GM12864 (cell line): ENCODE results near the gene ODAD2.

Experiments used
- DNase-seq: peaks from one replicate; pipeline ENCODE4 v3.0.0-alpha.2; 2011; ENCODE audit warnings: low read depth
- H3K4me3 ChIP-seq: 2 replicates; pipeline ENCODE4 v1.5.1; 2011; ENCODE audit warnings: mild to moderate bottlenecking, low read depth, low read length, control low read depth
- CTCF ChIP-seq: IDR thresholded peaks from 2 replicates; pipeline ENCODE4 v1.5.1; 2011; ENCODE audit warnings: low read depth, mild to moderate bottlenecking, moderate library complexity, low read length, control low read depth, inconsistent platforms; ENCODE audit errors: missing control alignments

The ODAD2 gene

DNA sequence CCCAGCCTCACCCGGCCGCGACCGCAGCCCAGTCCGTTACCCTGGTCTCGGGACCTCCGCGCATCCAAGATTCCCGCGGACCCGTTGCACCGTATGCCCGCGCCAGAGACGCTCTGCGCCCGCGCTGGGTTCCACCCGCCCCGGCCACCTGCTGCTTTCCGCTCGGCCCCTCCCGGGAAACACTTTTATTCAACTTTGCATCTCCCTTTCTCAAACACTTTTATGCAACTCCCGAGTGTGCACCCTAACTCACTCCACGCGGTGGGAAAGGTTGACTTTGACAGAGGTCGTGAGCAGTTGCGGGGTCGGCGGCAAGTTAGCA, at the start of gene ODAD2:
Gene ODAD2 (minus strand): TSS at position 126 of the 322 bp plus-strand sequence. CDS start 3,937 bp downstream, outside the sequence.
- TF ChIP-seq CTCF, result no peak
- no peak for DNase-seq
- H3K4me3 ChIP-seq, result no peak within 1 kb of the TSS

DNA sequence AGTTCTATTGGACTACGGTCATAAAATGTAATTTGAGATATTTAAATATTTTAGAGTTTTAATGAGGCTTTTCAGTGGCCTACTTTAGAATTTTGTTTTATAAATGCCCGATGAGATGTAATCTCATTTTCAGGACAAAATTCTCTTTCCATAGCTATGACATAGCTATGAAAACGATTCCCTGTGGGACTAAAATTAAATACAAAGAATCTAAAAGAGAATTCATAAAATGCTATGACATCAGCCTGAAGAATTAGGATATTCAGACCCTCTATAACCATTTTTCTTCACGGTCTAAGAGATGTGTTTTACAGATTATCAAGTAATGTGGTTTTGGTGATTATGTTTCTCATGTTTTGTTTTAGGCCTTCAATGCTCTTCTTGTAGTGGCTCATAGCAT, 48.2 kb upstream of the ODAD2 start:
- H3K4me3 ChIP-seq, result no peak overlapping the region
- no peak for TF ChIP-seq CTCF
- no peak for DNase-seq

DNA sequence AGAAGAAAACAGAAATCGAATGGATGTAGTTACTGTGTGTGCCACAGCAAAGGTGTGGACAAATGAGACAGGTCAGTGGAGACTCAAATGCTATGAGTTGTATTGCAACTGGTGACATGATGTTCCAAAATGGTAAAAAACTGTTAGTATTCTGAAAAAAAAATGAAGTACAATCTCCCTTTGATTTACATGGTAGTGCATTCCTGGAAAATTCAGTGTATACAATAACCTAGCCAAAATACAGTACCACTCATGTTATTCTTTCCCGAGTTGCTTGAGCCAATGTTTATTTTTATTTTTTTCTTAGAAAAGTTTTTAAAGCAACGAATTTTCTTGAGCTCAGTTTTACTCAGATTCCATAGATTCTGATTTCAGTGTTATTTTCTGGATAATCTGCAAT, 47.7 kb upstream of the ODAD2 start:
- DNase-seq, result no peak
- no peak for TF ChIP-seq CTCF
- no peak overlapping the region for H3K4me3 ChIP-seq

GRCh38 chr10:28043941-28044340, 45.1 kb upstream of the ODAD2 start:
- DNase-seq, result no peak
- no peak for TF ChIP-seq CTCF
- no peak overlapping the region for H3K4me3 ChIP-seq

DNA sequence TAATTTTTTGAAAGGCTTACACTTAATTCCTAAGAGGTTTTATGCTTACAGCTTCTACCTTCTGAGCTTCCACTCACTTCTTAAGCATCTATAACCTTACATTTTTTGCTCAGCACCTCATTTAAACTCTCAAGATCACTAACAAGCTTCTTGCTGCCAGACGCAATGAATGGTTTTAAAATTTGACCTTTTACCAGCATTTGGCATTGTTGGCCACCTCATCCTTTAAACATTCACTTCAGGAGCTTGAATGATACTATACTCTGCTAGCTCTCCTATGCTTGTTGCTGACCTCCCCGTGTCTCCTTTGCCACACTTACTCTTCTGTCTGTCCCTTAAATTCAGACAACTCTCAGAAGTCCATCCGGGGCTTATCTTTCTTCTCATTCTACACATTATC, 37.7 kb upstream of the ODAD2 start:
- H3K4me3 ChIP-seq, result no peak overlapping the region
- no peak for DNase-seq
- no peak for TF ChIP-seq CTCF

DNA sequence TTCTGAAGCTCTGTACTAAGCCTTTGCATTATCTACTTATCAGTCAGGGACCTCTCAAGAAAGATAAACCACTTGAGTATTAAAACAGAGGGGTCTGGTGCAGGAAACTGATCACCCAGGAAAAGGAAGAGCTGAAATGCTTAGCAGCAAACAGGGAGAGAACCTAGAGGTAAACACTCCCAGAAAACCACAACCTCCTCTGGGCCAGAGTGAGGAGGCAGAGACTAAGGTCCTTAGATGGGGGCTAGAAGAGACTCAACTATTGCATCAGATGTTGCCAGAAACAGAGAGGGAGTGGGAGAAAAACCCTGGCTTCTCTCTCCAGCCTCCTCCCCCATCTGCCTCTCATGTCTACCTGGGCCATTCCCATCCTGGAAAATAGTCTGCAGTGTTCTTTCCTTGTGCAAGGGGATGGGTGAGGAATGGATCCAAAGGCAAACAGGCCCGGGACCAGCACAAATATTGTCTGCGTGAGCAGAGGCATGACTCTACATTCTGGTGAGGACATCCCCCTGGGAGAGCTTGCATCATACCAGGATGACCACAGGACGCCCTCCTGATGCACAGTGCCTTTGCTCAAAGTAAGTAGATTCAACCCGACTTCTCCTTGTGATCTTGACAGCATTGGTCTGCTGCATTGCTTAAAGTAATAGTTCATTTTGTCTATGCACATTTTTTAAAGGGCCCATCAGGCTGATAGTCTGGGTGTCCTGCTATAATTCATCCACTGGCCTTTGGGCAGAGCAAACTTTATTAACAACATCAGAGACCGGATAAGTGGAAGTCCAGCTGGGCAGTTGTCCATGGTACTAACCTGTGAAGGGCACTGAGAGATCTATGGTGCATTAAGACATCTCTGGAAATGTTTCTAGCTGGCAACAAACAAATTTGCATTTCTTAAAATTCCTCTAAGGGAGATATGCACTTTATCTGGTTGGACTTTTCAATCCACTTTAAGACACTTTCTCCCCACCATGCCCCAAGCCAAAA, 22.4 kb upstream of the ODAD2 start:
- no peak for TF ChIP-seq CTCF
- no peak for DNase-seq
- no peak overlapping the region for H3K4me3 ChIP-seq
